ENCODE results near the gene IGSF11. TPM values are rescaled to one million over a fixed set of nuclear protein-coding genes. Genes with fewer than 3 reads are reported as not detected.

IGSF11 gene
- total RNA-seq, 2 donors from 2014 or later: 1.6 to 6.5 TPM

DNA sequence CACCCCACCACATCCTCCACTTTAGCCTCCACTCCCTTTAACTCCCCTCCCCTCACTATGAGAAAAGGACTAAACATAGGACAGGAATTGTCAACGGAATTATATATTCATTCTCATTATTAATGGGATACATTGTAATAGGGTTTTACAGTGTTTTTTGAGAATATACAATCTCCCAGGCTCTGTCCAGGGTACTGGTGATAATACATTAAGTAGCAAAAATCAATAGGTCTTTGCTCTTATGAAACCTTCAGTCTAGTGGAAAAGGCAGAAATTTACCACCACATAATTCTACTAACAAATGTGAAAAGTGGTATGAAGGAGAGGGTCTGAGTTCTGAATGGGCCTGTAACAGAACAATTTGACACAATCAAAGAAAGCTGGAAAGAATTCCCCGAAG is 28.2 kb upstream of the IGSF11 start:
- no peaks in the 10 kb centered on the region for H3K36me3 ChIP-seq
- H3K4me1 ChIP-seq: no peaks in the 10 kb centered on the region
- DNase-seq (ENCODE audit: low spot score): no peak
- TF ChIP-seq, protein P1, sequence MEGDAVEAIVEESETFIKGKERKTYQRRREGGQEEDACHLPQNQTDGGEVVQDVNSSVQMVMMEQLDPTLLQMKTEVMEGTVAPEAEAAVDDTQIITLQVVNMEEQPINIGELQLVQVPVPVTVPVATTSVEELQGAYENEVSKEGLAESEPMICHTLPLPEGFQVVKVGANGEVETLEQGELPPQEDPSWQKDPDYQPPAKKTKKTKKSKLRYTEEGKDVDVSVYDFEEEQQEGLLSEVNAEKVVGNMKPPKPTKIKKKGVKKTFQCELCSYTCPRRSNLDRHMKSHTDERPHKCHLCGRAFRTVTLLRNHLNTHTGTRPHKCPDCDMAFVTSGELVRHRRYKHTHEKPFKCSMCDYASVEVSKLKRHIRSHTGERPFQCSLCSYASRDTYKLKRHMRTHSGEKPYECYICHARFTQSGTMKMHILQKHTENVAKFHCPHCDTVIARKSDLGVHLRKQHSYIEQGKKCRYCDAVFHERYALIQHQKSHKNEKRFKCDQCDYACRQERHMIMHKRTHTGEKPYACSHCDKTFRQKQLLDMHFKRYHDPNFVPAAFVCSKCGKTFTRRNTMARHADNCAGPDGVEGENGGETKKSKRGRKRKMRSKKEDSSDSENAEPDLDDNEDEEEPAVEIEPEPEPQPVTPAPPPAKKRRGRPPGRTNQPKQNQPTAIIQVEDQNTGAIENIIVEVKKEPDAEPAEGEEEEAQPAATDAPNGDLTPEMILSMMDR (IDR thresholded peaks at IDR 0.05): no peak
- H3K9me3 ChIP-seq: no peaks in the 10 kb centered on the region
- no peak overlapping the region for H3K4me3 ChIP-seq
- no peaks in the 10 kb centered on the region for H3K27me3 ChIP-seq
- H3K27ac ChIP-seq: no peak overlapping the region

DNA sequence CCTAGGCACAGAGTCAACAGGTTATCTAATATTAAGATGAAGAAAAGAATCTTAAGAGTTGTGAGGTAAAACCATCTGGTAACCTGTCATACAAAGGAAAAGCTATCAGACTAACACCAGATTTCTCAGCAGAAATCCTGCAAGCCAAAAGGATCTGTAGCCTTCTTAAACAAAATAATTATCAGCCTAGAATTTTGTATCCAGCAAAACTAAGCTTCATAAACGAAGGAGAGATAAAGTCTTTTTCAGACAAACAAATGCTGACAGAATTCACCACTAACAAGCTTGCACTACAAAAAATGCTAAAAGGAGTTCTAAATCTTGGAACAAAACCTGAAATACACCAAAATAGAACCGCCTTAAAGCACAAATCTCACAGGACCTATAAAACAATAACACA is 9.9 kb upstream of the IGSF11 start:
- TF ChIP-seq, protein P1 (IDR thresholded peaks at IDR 0.05): no peak
- Histone ChIP-seq H3K4me3 (no peak overlapping the region), H3K36me3 (no peaks in the 10 kb centered on the region), H3K9me3 (peaks cover 0 to 11% of the 10 kb centered on the region in 2 donors), H3K27me3 (no peaks in the 10 kb centered on the region), H3K27ac (no peak overlapping the region), H3K4me1 (no peaks in the 10 kb centered on the region)
- no peak for DNase-seq (ENCODE audit: low spot score)

DNA sequence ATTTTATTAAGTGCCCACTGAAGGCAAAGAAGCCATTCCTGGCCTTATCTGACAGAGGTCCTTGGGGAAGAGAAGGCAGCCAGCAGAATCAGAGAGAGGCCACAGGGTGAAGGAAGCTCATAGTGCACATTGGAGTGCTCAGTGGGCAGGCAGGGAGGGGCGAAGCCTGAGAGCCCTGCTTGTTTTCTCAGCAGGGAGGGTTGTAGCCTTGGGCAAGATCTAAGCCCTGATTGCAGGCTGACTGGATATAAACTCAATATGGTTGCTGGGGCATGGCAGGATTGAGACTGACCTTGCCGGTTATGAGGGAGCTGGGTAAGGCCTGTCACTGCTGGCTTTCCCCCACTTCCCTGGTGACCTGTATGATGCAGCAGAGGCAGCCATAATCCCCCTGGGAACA is 7.5 kb upstream of the IGSF11 start:
- no peaks in the 10 kb centered on the region for H3K36me3 ChIP-seq
- no peak overlapping the region for H3K27ac ChIP-seq
- peaks cover 0 to 11% of the 10 kb centered on the region in 2 donors for H3K9me3 ChIP-seq
- H3K27me3 ChIP-seq: no peaks in the 10 kb centered on the region
- no peak for DNase-seq (ENCODE audit: low spot score)
- H3K4me1 ChIP-seq: no peaks in the 10 kb centered on the region
- no peak overlapping the region for H3K4me3 ChIP-seq
- TF ChIP-seq, protein P1 (IDR thresholded peaks at IDR 0.05): no peak

DNA sequence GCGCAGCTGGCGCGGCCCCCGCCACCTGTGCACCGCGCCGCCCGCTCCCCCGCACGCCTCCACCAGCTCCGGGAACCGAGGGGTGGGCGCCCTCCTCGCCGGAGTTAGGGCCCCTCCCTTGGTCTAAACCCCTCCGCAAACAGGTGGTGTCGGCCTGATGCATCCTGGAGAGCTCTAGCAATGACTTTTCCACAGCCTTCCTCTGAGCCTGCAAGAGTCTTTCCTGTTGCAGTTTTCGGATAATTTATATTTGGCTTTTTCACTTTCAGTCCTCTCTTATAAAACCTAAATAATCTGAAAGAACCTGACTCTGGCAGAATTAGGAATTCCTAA is 334 bp upstream of the IGSF11 start:
- no peaks in the 10 kb centered on the region for H3K9me3 ChIP-seq
- H3K4me1 ChIP-seq: peaks cover 0 to 3% of the 10 kb centered on the region in 2 donors
- no peak overlapping the region for H3K27ac ChIP-seq
- no peak for DNase-seq (ENCODE audit: low spot score)
- H3K27me3 ChIP-seq: no peaks in the 10 kb centered on the region
- H3K4me3 ChIP-seq: peak overlapping the region; percentile 61 to 63
- H3K36me3 ChIP-seq: no peaks in the 10 kb centered on the region
- TF ChIP-seq, protein P1 (IDR thresholded peaks at IDR 0.05): peak in 1 of 2 donors; percentile 9

DNA sequence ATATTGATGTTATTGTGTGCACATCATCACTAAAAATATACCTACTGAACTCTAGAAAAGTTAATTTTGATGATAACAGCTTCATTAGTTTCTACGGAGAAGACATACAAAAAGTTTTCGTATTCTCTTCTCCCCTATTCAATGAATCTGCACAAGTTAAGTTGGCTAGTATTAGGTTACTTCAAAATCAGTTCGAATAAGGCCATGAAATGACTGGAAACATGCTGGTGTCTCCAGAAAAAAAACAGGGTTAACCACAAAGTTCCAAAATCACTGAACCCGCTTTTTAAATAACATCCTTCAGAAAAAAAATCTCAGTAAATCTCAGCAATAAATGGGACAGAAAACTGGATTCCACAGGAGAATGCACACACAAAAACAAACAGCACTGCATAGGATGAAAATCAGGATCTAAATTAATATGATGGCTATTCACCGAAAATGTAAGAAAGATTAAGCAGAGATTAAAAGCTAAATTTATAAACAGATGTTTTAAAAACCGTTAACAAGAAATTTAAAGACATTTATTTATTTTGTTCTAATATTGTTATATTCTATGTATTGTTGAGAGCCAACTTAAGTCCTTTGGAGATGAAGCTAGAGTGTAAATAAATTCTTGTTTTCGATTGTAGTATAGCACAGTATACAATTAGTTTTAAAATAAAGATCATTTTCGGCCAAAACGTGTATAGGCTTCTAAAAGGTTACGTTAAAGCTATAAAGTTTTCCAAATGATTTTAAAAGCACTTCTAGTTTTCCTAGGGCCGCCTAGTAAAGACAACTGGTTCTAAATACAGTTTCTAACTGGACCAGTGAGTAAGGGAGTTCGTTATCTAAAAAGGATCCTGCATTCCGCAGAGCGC is 1.0 kb downstream of the IGSF11 start:
- peak overlapping the region; percentile 61 to 63 for H3K4me3 ChIP-seq
- TF ChIP-seq, protein P1 (IDR thresholded peaks at IDR 0.05): no peak
- H3K4me1 ChIP-seq: peaks cover 0 to 3% of the 10 kb centered on the region in 2 donors
- H3K36me3 ChIP-seq: no peaks in the 10 kb centered on the region
- DNase-seq (ENCODE audit: low spot score): no peak
- H3K9me3 ChIP-seq: no peaks in the 10 kb centered on the region
- H3K27ac ChIP-seq: peak overlapping the region in 1 of 2 donors; percentile 55
- H3K27me3 ChIP-seq: no peaks in the 10 kb centered on the region

Data from right atrium auricular region (tissue), 2 donors.